Testis (tissue), 3 donors: ENCODE data around the gene PTAFR. TPM values are rescaled to one million over a fixed set of nuclear protein-coding genes. Genes with fewer than 3 reads are reported as not detected.

ENCODE experiments used
- DNase-seq: peaks from one replicate; pipeline ENCODE4 v3.0.0-alpha.2; 2019
- H3K27ac ChIP-seq, 2 donors: fragments of 200-600 bp; sonication (generic); one replicate each; pipeline ENCODE4 v1.5.1; 2019
- H3K27me3 ChIP-seq: fragments of 200-600 bp; sonication (generic); one replicate; pipeline ENCODE4 v1.5.1; 2019
- H3K36me3 ChIP-seq: fragments of 200-600 bp; sonication (generic); one replicate; pipeline ENCODE4 v1.5.1; 2017; ENCODE audit warnings: low read depth; ENCODE audit errors: missing control alignments
- H3K4me1 ChIP-seq: fragments of 200-600 bp; sonication (generic); one replicate; pipeline ENCODE4 v1.5.1; 2019
- H3K4me3 ChIP-seq, 2 donors: fragments of 200-600 bp; sonication (generic); one replicate each; pipeline ENCODE4 v1.5.1; 2017 to 2019
- H3K9me3 ChIP-seq: fragments of 200-600 bp; sonication (generic); one replicate; pipeline ENCODE4 v1.5.1; 2017
- CTCF ChIP-seq, 3 experiments: fragments of 450-650 bp in 2 of 3; fragments of 200-600 bp in 1 of 3; sonication (generic) in 1 of 3; IDR thresholded peaks; one replicate each; pipeline ENCODE4 v1.5.1; 2016 to 2019; ENCODE audit warnings: antibody characterized with exemption in 3 of 3, mild to moderate bottlenecking in 2 of 3, moderate library complexity in 1 of 3
- POLR2A ChIP-seq: fragments of 450-650 bp; IDR thresholded peaks from one replicate; pipeline ENCODE4 v1.6.1; 2017; ENCODE audit warnings: antibody characterized with exemption, mild to moderate bottlenecking, moderate library complexity
- WGBS, 2 donors: methylation state at CpG; one replicate each; pipeline ENCODE4 v1.1.5; 2018; 5-methylcytosine and 5-hydroxymethylcytosine counted together
- intact Hi-C: fragments of 100-400 bp; cut with DNase I; formaldehyde crosslinking; loops from one replicate; pipeline ENCODE4 v1.15.1; 2023; ENCODE audit warnings: low total_unique reads
- polyA plus RNA-seq: library from polyadenylated mRNA; stranded (reverse); fragments of 350-450 nt; fragmentation: Illumina TruSeq; extraction: RNeasy Lipid Tissue Mini Kit (QIAGEN cat#74804); gene quantifications from one replicate; pipeline ENCODE4 v1.2.3, GENCODE V29; 2014; ENCODE audit warnings: low read depth, low replicate concordance; ENCODE audit not compliant: insufficient read depth
- total RNA-seq, 2 donors: library from RNA; depleted of rRNA; stranded (reverse); fragments of >200 nt; gene quantifications; one replicate each; pipeline ENCODE4 v1.2.3, GENCODE V29; 2016

PTAFR gene
- total and polyA plus RNA-seq, 3 donors from 2014 or later: 0.94 to 4.9 (median 1.7) TPM

- TF ChIP-seq POLR2A: no peak
- no peak for TF ChIP-seq CTCF (IDR thresholded peaks at IDR 0.05)
- H3K4me3 ChIP-seq: no peak overlapping the region
- no peak for DNase-seq
- H3K36me3 ChIP-seq: no peaks in the 10 kb centered on the region
- H3K4me1 ChIP-seq: no peaks in the 10 kb centered on the region
- no peak overlapping the region for H3K27ac ChIP-seq
- WGBS, 2 donors: 71 to 76% methylated on average over 12 to 16 of the region's 16 CpGs
- intact Hi-C loops: no loop called here
- no peaks in the 10 kb centered on the region for H3K27me3 ChIP-seq
- no peaks in the 10 kb centered on the region for H3K9me3 ChIP-seq
Observed at GRCh38 chr1:28147264-28148094, 29.0 kb downstream of the PTAFR start.

DNA sequence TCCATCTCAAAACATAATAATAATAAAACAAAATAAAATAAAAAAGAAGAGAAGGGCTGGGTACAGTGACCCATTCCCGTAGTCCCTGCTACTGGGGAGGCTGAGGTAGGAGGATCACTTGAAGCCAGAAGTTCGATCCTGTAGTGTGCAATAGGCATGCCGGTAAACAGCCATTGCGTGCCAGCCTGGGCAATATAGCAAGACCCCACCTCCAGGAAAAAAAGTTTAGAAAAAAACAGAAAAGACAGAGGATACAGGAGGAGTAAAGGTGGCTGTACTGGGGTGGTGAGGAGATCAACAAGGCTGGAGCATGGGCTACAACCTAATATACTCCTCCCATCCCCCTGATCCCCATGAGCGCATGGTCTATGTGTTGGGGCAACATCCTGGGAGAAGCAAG lies 30.8 kb downstream of the PTAFR start:
- no peaks in the 10 kb centered on the region for H3K36me3 ChIP-seq
- no peak overlapping the region for H3K27ac ChIP-seq
- TF ChIP-seq POLR2A: no peak
- TF ChIP-seq CTCF (IDR thresholded peaks at IDR 0.05): no peak
- no peaks in the 10 kb centered on the region for H3K4me1 ChIP-seq
- no peaks in the 10 kb centered on the region for H3K9me3 ChIP-seq
- H3K4me3 ChIP-seq: no peak overlapping the region
- DNase-seq: no peak
- intact Hi-C loops: no loop called here
- 94 to 95% methylated on average over 5 of the region's 5 CpGs for WGBS, 2 donors
- no peaks in the 10 kb centered on the region for H3K27me3 ChIP-seq

DNA sequence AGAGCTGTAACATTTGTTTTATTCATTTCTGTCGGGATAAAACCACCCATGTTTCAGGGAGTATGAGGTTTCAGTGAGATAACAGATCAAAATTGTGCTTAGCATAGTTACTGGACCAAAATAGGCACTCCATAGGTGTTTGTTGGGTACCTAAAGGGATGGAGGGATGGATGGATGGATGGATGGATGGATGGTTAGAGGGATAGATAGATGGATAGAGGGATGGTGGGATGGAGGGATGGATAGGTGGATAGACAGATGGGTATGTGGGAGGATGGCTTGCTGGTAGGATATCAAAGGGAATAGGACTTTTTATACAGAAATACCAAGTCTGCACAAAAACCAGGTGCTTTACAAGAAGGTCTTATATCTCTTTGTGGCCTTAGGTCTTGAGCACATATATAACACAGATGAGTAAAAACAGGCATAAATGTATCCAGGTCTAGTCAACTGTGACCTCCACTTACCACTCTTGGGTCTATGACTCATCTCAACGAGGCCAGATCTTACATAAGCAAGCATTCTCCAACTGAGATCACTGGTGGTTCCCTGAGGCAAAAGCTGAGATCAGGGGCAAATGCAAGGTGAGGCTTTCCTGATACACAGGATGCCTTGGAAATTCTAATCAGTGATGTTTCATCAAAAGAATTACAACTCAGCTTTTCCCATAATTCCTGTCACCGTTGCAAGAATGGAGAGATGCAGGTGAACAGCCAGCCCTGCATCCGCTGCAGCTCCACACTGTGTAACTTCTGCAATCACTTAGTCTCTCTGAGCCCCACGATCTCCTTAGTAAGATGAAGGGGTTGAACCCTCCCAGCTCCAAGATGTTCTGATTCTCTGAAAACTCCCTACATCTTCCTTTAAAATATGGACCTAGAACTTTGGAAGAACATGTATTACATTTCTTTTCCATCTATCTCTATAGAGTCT lies 32.0 kb downstream of the PTAFR start:
- H3K27me3 ChIP-seq: no peaks in the 10 kb centered on the region
- no peak overlapping the region for H3K4me3 ChIP-seq
- no peak overlapping the region for H3K27ac ChIP-seq
- intact Hi-C loops: no loop called here
- WGBS, 2 donors: 76 to 88% methylated on average over 5 of the region's 5 CpGs
- DNase-seq: no peak
- no peaks in the 10 kb centered on the region for H3K9me3 ChIP-seq
- TF ChIP-seq CTCF (IDR thresholded peaks at IDR 0.05) (no peak), POLR2A (no peak)
- no peaks in the 10 kb centered on the region for H3K4me1 ChIP-seq
- H3K36me3 ChIP-seq: no peaks in the 10 kb centered on the region

DNA sequence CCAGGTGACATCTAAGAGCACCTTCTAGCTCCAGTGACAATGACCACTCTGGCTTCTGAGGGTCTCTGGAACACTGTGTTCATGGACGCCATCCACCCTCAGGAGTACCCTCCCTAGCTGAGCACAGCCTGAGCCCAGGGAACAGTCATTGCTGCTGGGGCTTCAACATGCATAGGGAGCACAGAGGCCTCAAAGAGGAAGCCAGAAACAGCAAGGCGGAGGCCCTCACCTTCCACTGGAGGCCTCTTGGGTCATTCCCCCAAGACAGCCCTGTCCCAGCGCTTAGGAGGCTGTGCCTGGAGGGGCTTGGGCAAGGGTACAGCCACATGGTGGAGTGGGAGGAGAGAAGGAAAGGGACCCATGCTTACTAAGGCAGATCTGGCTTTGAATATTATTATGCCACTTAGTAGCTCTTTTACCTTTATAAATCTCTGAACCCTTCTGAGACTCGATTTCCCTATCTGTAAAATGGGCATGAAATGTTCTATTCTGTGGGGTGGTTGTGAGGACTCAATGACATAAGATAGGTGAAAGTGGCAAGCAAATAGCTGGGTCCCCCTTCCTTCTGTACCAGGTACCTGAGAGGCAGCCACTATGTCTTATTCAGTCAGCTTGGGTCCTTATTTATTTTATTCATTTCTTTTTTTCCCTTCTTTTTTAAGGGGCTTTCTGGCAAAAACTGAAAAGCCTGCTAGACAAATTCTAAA lies 32.8 kb downstream of the PTAFR start:
- no peak for TF ChIP-seq POLR2A
- TF ChIP-seq CTCF (IDR thresholded peaks at IDR 0.05): no peak
- no peak overlapping the region for H3K27ac ChIP-seq
- no peaks in the 10 kb centered on the region for H3K36me3 ChIP-seq
- H3K27me3 ChIP-seq: no peaks in the 10 kb centered on the region
- no peak overlapping the region for H3K4me3 ChIP-seq
- no peaks in the 10 kb centered on the region for H3K4me1 ChIP-seq
- WGBS, 2 donors: 73 to 95% methylated on average over 2 to 4 of the region's 4 CpGs
- intact Hi-C loops: no loop called here
- no peak for DNase-seq
- H3K9me3 ChIP-seq: no peaks in the 10 kb centered on the region
